PC-3 (cell line): ENCODE data around the gene TBK1.

Experiments used
- EZH2 ChIP-seq: fragments of 300-600 bp; sonication (generic); IDR thresholded peaks from one replicate; pipeline ENCODE4 v1.6.1; 2017; ENCODE audit warnings: antibody characterized with exemption, mild to moderate bottlenecking, low read length; ENCODE audit not compliant: unreplicated experiment
- TF ChIP-seq, protein P1 (sequence below): fragments of 300-600 bp; sonication (generic); conservative IDR thresholded peaks from 2 replicates; pipeline ENCODE4 v1.5.1; 2017; ENCODE audit warnings: antibody characterized with exemption, low read depth, mild to moderate bottlenecking, low read length

DNA sequence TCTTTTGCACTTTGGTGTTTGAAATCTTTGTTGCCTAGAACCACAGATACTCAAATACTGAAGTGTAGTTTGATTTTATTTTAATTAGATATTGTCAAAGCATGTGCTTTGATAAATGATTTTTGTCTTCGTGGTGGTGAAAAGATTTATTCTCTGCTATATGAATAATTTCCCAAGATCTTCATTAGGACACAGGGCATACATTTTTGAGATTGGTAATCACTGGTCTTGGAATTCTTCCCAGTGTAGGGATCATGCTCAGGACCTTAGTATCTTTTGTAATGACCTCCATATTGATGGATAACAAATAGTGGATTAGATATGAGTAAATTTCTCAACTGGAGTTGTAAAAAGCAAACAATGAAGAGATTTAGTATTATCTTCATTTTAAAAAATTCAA is 28.2 kb downstream of the TBK1 start:
- TF ChIP-seq, protein P1, sequence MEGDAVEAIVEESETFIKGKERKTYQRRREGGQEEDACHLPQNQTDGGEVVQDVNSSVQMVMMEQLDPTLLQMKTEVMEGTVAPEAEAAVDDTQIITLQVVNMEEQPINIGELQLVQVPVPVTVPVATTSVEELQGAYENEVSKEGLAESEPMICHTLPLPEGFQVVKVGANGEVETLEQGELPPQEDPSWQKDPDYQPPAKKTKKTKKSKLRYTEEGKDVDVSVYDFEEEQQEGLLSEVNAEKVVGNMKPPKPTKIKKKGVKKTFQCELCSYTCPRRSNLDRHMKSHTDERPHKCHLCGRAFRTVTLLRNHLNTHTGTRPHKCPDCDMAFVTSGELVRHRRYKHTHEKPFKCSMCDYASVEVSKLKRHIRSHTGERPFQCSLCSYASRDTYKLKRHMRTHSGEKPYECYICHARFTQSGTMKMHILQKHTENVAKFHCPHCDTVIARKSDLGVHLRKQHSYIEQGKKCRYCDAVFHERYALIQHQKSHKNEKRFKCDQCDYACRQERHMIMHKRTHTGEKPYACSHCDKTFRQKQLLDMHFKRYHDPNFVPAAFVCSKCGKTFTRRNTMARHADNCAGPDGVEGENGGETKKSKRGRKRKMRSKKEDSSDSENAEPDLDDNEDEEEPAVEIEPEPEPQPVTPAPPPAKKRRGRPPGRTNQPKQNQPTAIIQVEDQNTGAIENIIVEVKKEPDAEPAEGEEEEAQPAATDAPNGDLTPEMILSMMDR: no peak
- TF ChIP-seq EZH2: no peak
